Dermis blood vessel endothelial cell (primary cell): Measurements from ENCODE around the gene MYOT. TPM values are rescaled to one million over a fixed set of nuclear protein-coding genes. Genes with fewer than 3 reads are reported as not detected.
"Not testable (repeated sequence)": the region's sequence is repeated elsewhere in the genome, so short reads cannot be mapped to it uniquely, and the experiment has no call there.

Experiments used
- DNase-seq: peaks from one replicate; pipeline ENCODE4 v3.0.0; 2010
- total RNA-seq: library from RNA; depleted of rRNA; stranded (reverse); fragments of >200 nt; gene quantifications from 2 replicates; pipeline ENCODE4 v1.2.3, GENCODE V29; 2014

The MYOT gene
- total RNA-seq, 1 donor from 2014 or later = not detected

- DNase-seq = no peak
Observed at GRCh38 chr5:137856201-137856600, 11.5 kb upstream of the MYOT start.

GRCh38 chr5:137856916-137857862 is 10.5 kb upstream of the MYOT start:
- DNase-seq = no peak

- no peak for DNase-seq
Observed at GRCh38 chr5:137858223-137858916, 9.3 kb upstream of the MYOT start.

- DNase-seq = no peak
Observed at GRCh38 chr5:137858954-137859353, 8.7 kb upstream of the MYOT start.

GRCh38 chr5:137862251-137862650 is 5.4 kb upstream of the MYOT start:
- no peak for DNase-seq

GRCh38 chr5:137863653-137864052 is 4.0 kb upstream of the MYOT start:
- DNase-seq = not testable (repeated sequence)

- no peak for DNase-seq
Observed at GRCh38 chr5:137866541-137867388, 895 bp upstream of the MYOT start.

- DNase-seq = no peak
Observed at GRCh38 chr5:137870647-137871339, 3.1 kb downstream of the MYOT start.

GRCh38 chr5:137871571-137871970 is 3.9 kb downstream of the MYOT start:
- DNase-seq = no peak

- DNase-seq = no peak
Observed at GRCh38 chr5:137872466-137872865, 4.8 kb downstream of the MYOT start.

GRCh38 chr5:137876101-137876500 is 8.4 kb downstream of the MYOT start:
- no peak for DNase-seq

- DNase-seq = no peak
Observed at GRCh38 chr5:137880313-137880712, 12.7 kb downstream of the MYOT start.

- no peak for DNase-seq
Observed at GRCh38 chr5:137887831-137888230, 20.2 kb downstream of the MYOT start.

GRCh38 chr5:137888466-137888862 is 20.8 kb downstream of the MYOT start:
- DNase-seq = no peak

GRCh38 chr5:137888863-137889759 is 21.5 kb downstream of the MYOT start, which contains the start of gene PKD2L2:
Gene PKD2L2, plus strand, starts transcription at chr5:137889457. Its CDS starts 35 bp downstream, at chr5:137889492.
- peak; percentile 91 for DNase-seq

- DNase-seq = no peak
Observed at GRCh38 chr5:137890845-137891244, 23.2 kb downstream of the MYOT start.

GRCh38 chr5:137891849-137892248 is 24.2 kb downstream of the MYOT start:
- no peak for DNase-seq

GRCh38 chr5:137894586-137894985 is 26.9 kb downstream of the MYOT start:
- peak; percentile 19 for DNase-seq

GRCh38 chr5:137896560-137896959 is 28.9 kb downstream of the MYOT start:
- DNase-seq = peak; percentile 71

- no peak for DNase-seq
Observed at GRCh38 chr5:137899493-137899892, 31.8 kb downstream of the MYOT start.
